IMR-90 (cell line): ENCODE results near the gene MICALL2.

Experiments
- BHLHE40 ChIP-seq: fragments of 150-350 bp; IDR thresholded peaks from 2 replicates; pipeline ENCODE4 v1.6.1; 2016; ENCODE audit warnings: mild to moderate bottlenecking, low read depth, low read length
- CEBPB ChIP-seq: IDR thresholded peaks from 2 replicates; pipeline ENCODE4 v1.6.1; 2012; ENCODE audit warnings: low read depth, low read length, improper control_type of control experiment
- CHD1 ChIP-seq: IDR thresholded peaks from 2 replicates; pipeline ENCODE4 v1.6.1; 2012; ENCODE audit warnings: low read depth, low read length, improper control_type of control experiment
- FOS ChIP-seq: fragments of 150-350 bp; IDR thresholded peaks from 2 replicates; pipeline ENCODE4 v1.6.1; 2016; ENCODE audit warnings: low read depth, low read length
- MAFK ChIP-seq: IDR thresholded peaks from 2 replicates; pipeline ENCODE4 v1.6.1; 2012; ENCODE audit warnings: low read depth, low read length, improper control_type of control experiment
- MXI1 ChIP-seq: IDR thresholded peaks from 2 replicates; pipeline ENCODE4 v1.6.1; 2012; ENCODE audit warnings: low read depth, mild to moderate bottlenecking, low read length, moderate library complexity, borderline replicate concordance
- NFE2L2 ChIP-seq: fragments of 150-350 bp; IDR thresholded peaks from 2 replicates; pipeline ENCODE4 v1.6.1; 2016; ENCODE audit warnings: low read depth, mild to moderate bottlenecking, low read length
- POLR2A ChIP-seq: IDR thresholded peaks from 2 replicates; pipeline ENCODE4 v1.6.1; 2012; ENCODE audit warnings: mild to moderate bottlenecking, low read depth, low read length
- RAD21 ChIP-seq: IDR thresholded peaks from 2 replicates; pipeline ENCODE4 v1.6.1; 2012; ENCODE audit warnings: low read length, improper control_type of control experiment
- RFX5 ChIP-seq: IDR thresholded peaks from 2 replicates; pipeline ENCODE4 v1.8.0; 2012; ENCODE audit warnings: low read depth, mild to moderate bottlenecking, low read length, moderate library complexity
- TF ChIP-seq, protein P1 (sequence below): conservative IDR thresholded peaks from 2 replicates; pipeline ENCODE4 v1.5.1; 2012; ENCODE audit warnings: mild to moderate bottlenecking, low read depth, low read length, improper control_type of control experiment
- TF ChIP-seq, protein P2 (sequence below): fragments of 150-350 bp; IDR thresholded peaks from 2 replicates; pipeline ENCODE4 v1.6.1; 2017; ENCODE audit warnings: mild to moderate bottlenecking, antibody characterized with exemption, low read length, low read depth
- TF ChIP-seq, protein P3 (sequence below): fragments of 150-350 bp; IDR thresholded peaks from 2 replicates; pipeline ENCODE4 v1.6.1; 2016; ENCODE audit warnings: low read depth, mild to moderate bottlenecking, low read length, moderate library complexity, borderline replicate concordance

DNA sequence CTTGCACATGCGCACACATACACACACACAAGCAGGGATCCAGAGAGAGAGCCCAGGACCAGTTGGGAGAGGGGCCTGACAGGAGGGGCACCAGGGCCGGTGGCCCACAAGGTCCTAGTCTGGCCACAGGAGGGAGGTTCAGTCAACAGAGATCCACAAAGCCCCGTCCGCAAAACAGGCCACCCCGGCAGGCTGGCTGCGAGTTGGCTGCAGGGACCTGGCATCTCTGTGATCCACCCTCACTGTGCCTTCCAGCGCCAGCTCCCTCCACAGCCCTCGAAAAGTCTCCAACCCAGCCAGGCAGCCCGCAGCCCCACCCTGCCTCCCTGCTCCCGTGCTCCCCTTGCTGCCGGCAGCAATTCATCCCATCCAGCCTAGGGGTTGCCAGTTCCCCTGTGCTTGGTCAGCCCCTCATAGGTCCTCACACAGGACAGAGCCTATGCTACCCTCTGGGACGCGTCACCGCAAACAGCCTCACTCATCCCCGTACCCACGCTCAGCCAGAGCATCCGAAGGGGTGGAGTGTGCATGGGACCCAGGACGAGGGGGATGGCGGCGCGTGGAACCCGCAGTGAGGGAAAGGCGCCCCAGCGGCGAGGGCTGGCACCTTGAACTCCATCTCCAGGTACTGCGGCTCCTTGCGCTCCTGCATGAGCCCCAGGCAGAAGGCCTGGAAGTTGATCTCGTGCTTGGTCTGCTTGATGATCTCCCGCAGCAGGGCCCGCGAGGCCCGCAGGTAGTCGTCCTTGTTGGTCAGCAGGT, 37.4 kb upstream of the MICALL2 start:
- TF ChIP-seq, protein P1, sequence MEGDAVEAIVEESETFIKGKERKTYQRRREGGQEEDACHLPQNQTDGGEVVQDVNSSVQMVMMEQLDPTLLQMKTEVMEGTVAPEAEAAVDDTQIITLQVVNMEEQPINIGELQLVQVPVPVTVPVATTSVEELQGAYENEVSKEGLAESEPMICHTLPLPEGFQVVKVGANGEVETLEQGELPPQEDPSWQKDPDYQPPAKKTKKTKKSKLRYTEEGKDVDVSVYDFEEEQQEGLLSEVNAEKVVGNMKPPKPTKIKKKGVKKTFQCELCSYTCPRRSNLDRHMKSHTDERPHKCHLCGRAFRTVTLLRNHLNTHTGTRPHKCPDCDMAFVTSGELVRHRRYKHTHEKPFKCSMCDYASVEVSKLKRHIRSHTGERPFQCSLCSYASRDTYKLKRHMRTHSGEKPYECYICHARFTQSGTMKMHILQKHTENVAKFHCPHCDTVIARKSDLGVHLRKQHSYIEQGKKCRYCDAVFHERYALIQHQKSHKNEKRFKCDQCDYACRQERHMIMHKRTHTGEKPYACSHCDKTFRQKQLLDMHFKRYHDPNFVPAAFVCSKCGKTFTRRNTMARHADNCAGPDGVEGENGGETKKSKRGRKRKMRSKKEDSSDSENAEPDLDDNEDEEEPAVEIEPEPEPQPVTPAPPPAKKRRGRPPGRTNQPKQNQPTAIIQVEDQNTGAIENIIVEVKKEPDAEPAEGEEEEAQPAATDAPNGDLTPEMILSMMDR: no peak
- TF ChIP-seq CEBPB (no peak), POLR2A (no peak), CHD1 (no peak), MXI1 (no peak), NFE2L2 (no peak), RAD21 (no peak), BHLHE40 (no peak), MAFK (no peak), FOS (no peak), RFX5 (no peak)
- TF ChIP-seq, protein P2, sequence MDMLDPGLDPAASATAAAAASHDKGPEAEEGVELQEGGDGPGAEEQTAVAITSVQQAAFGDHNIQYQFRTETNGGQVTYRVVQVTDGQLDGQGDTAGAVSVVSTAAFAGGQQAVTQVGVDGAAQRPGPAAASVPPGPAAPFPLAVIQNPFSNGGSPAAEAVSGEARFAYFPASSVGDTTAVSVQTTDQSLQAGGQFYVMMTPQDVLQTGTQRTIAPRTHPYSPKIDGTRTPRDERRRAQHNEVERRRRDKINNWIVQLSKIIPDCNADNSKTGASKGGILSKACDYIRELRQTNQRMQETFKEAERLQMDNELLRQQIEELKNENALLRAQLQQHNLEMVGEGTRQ: no peak
- TF ChIP-seq, protein P3, sequence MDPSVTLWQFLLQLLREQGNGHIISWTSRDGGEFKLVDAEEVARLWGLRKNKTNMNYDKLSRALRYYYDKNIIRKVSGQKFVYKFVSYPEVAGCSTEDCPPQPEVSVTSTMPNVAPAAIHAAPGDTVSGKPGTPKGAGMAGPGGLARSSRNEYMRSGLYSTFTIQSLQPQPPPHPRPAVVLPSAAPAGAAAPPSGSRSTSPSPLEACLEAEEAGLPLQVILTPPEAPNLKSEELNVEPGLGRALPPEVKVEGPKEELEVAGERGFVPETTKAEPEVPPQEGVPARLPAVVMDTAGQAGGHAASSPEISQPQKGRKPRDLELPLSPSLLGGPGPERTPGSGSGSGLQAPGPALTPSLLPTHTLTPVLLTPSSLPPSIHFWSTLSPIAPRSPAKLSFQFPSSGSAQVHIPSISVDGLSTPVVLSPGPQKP: no peak
